Fibroblast of mammary gland (primary cell): Measurements from ENCODE around the gene L2HGDH.

ENCODE experiments used
- DNase-seq: peaks from one replicate; pipeline ENCODE4 v3.0.0-alpha.2; 2010; ENCODE audit warnings: low read depth
- H3K4me3 ChIP-seq: 2 replicates; pipeline ENCODE4 v1.5.1; 2011; ENCODE audit warnings: low read depth, mild to moderate bottlenecking, low read length, moderate library complexity; ENCODE audit not compliant: control insufficient read depth
- CTCF ChIP-seq: conservative IDR thresholded peaks from 2 replicates; pipeline ENCODE4 v1.5.1; 2011; ENCODE audit warnings: low read depth, low read length, inconsistent platforms; ENCODE audit not compliant: control insufficient read depth, insufficient read depth

The L2HGDH gene

GRCh38 chr14:50312734-50313054, 665 bp upstream of the L2HGDH start:
- H3K4me3 ChIP-seq, result peak overlapping the region; percentile 81
- peak; percentile 50 for DNase-seq

GRCh38 chr14:50311337-50311971, 575 bp downstream of the L2HGDH start:
- peak overlapping the region; percentile 81 for H3K4me3 ChIP-seq
- DNase-seq, result no peak
- peak; percentile 25 for TF ChIP-seq CTCF

More at GRCh38 chr14:50312734-50313054, 665 bp upstream of the L2HGDH start:
- TF ChIP-seq CTCF, result no peak

GRCh38 chr14:50310445-50310844, 1.6 kb downstream of the L2HGDH start:
- no peak for DNase-seq
- no peak overlapping the region for H3K4me3 ChIP-seq
- TF ChIP-seq CTCF, result no peak

- TF ChIP-seq CTCF, result no peak
- no peak for DNase-seq
- H3K4me3 ChIP-seq, result no peak overlapping the region
These were observed 3.6 kb downstream of the L2HGDH start for GRCh38 chr14:50308363-50308915.

GRCh38 chr14:50303744-50304471, 8.1 kb downstream of the L2HGDH start:
- no peak for TF ChIP-seq CTCF
- no peak for DNase-seq
- no peak overlapping the region for H3K4me3 ChIP-seq

- DNase-seq, result no peak
- no peak for TF ChIP-seq CTCF
- no peak overlapping the region for H3K4me3 ChIP-seq
These were observed 10.1 kb downstream of the L2HGDH start for GRCh38 chr14:50301914-50302313.
